H1 (cell line): Measurements from ENCODE around the gene CCSER2.

Experiments used
- CEBPB ChIP-seq: IDR thresholded peaks from 2 replicates; pipeline ENCODE4 v1.6.1; 2012; ENCODE audit warnings: low read depth, low read length
- CTCF ChIP-seq, 3 experiments: IDR thresholded peaks; 1 replicate in 2 of 3; 2 replicates in 1 of 3; pipeline versions ENCODE4 v1.5.1 to v1.6.1; 2011; ENCODE audit warnings: low read length in 3 of 3, mild to moderate bottlenecking in 3 of 3, inconsistent platforms in 2 of 3, low read depth in 1 of 3, moderate library complexity in 1 of 3; ENCODE audit not compliant: insufficient read depth in 1 of 3; ENCODE audit errors: control extremely low read depth in 1 of 3
- E2F6 ChIP-seq: IDR thresholded peaks from 2 replicates; pipeline ENCODE4 v1.6.1; 2012; ENCODE audit warnings: inconsistent platforms
- EP300 ChIP-seq, 2 experiments: IDR thresholded peaks; 1 replicate in 1 of 2; 2 replicates in 1 of 2; pipeline ENCODE4 v1.6.1; 2011 to 2012; ENCODE audit warnings: low read depth in 2 of 2, low read length in 2 of 2, mild to moderate bottlenecking in 2 of 2, borderline replicate concordance in 1 of 2, inconsistent platforms in 1 of 2, moderate library complexity in 1 of 2
- MAX ChIP-seq: IDR thresholded peaks from 2 replicates; pipeline ENCODE4 v1.6.1; 2012; ENCODE audit warnings: inconsistent platforms
- NANOG ChIP-seq: IDR thresholded peaks from 2 replicates; pipeline ENCODE4 v1.6.1; 2011; ENCODE audit warnings: low read length, low read depth, mild to moderate bottlenecking, inconsistent platforms; ENCODE audit not compliant: insufficient read depth, poor library complexity, severe bottlenecking
- PHF8 ChIP-seq: fragments of 200-600 bp; sonication (generic); conservative IDR thresholded peaks from 2 replicates; pipeline ENCODE4 v1.7.1; 2012; ENCODE audit warnings: low read depth, mild to moderate bottlenecking, inconsistent platforms, low read length, moderate library complexity
- POLR2A ChIP-seq, 2 experiments: IDR thresholded peaks; 1 replicate in 1 of 2; 2 replicates in 1 of 2; pipeline ENCODE4 v1.6.1; 2011; ENCODE audit warnings: low read depth in 2 of 2, low read length in 2 of 2, mild to moderate bottlenecking in 2 of 2; ENCODE audit errors: control extremely low read depth in 1 of 2
- POLR2AphosphoS5 ChIP-seq: IDR thresholded peaks from 2 replicates; pipeline ENCODE4 v1.6.1; 2011; ENCODE audit warnings: low read depth, low read length
- RAD21 ChIP-seq, 2 experiments: IDR thresholded peaks in 1 of 2; conservative IDR thresholded peaks in 1 of 2; 2 replicates each; pipeline ENCODE4 v1.6.1; 2011; ENCODE audit warnings: low read depth in 2 of 2, low read length in 2 of 2, improper control_type of control experiment in 1 of 2, inconsistent platforms in 1 of 2, mild to moderate bottlenecking in 1 of 2, moderate library complexity in 1 of 2
- RNF2 ChIP-seq: fragments of 200-900, 300-1000 bp; sonication (generic); IDR thresholded peaks from 2 replicates; pipeline ENCODE4 v1.7.1; 2016; ENCODE audit warnings: borderline replicate concordance, low read depth, mild to moderate bottlenecking, antibody characterized with exemption, low read length; ENCODE audit not compliant: poor library complexity, severe bottlenecking; ENCODE audit errors: missing control alignments
- SRF ChIP-seq: IDR thresholded peaks from 2 replicates; pipeline ENCODE4 v1.6.1; 2011; ENCODE audit warnings: mild to moderate bottlenecking, low read depth, low read length, moderate library complexity
- YY1 ChIP-seq: IDR thresholded peaks from 2 replicates; pipeline ENCODE4 v1.6.1; 2011; ENCODE audit warnings: low read depth, mild to moderate bottlenecking, low read length

GRCh38 chr10:84335516-84335915 is 7.1 kb downstream of the CCSER2 start:
- TF ChIP-seq RNF2: no peak
- no peak for TF ChIP-seq CTCF (IDR thresholded peaks at IDR 0.05; ENCODE audit: control extremely low read depth in 1 of 3, insufficient read depth in 1 of 3, low read depth in 1 of 3, low read length in 3 of 3)
- no peak for TF ChIP-seq CEBPB
- TF ChIP-seq POLR2AphosphoS5: no peak
- no peak for TF ChIP-seq MAX
- TF ChIP-seq E2F6: no peak
- TF ChIP-seq RAD21 (IDR thresholded peaks at IDR 0.05 in 1 of 2, conservative IDR thresholded peaks at IDR 0.05 in 1 of 2; ENCODE audit: low read depth in 2 of 2, low read length in 2 of 2): no peak
- TF ChIP-seq POLR2A (IDR thresholded peaks at IDR 0.05; ENCODE audit: control extremely low read depth in 1 of 2, low read depth in 2 of 2, low read length in 2 of 2): no peak
- no peak for TF ChIP-seq YY1
- no peak for TF ChIP-seq NANOG
- no peak for TF ChIP-seq EP300 (IDR thresholded peaks at IDR 0.05; ENCODE audit: borderline replicate concordance in 1 of 2, low read depth in 2 of 2, low read length in 2 of 2)
- no peak for TF ChIP-seq SRF
- no peak for TF ChIP-seq PHF8
